SK-N-MC (cell line): ENCODE results near the gene CTXND2.
"Not testable (repeated sequence)": the region's sequence is repeated elsewhere in the genome, so short reads cannot be mapped to it uniquely, and the experiment has no call there.

Experiments
- DNase-seq: peaks from one replicate; pipeline ENCODE4 v3.0.0-alpha.2; 2011; ENCODE audit warnings: low read depth, low spot score
- H3K27ac ChIP-seq: fragments of 200-600 bp; sonication (generic); 2 replicates; pipeline ENCODE4 v1.5.1; 2016; ENCODE audit warnings: mixed run types
- H3K36me3 ChIP-seq: fragments of 200-600 bp; sonication (generic); 2 replicates; pipeline ENCODE4 v1.6.1; 2017; ENCODE audit warnings: antibody characterized with exemption, low read length, mixed read lengths; ENCODE audit not compliant: insufficient read depth
- H3K4me3 ChIP-seq: fragments of 200-600 bp; sonication (generic); 2 replicates; pipeline ENCODE4 v1.5.1; 2016
- H3K9ac ChIP-seq: fragments of 200-600 bp; sonication (generic); 2 replicates; pipeline ENCODE4 v1.8.0; 2017; ENCODE audit warnings: mixed run types, mixed read lengths; ENCODE audit not compliant: insufficient read length
- H3K9me3 ChIP-seq: fragments of 200-600 bp; sonication (generic); 2 replicates; pipeline ENCODE4 v1.6.1; 2017; ENCODE audit warnings: low read depth, mild to moderate bottlenecking, antibody characterized with exemption, low read length, moderate library complexity, mixed read lengths
- EZH2 ChIP-seq: fragments of 200-600 bp; sonication (generic); IDR thresholded peaks from one replicate; pipeline ENCODE4 v1.6.1; 2017; ENCODE audit warnings: antibody characterized with exemption
- FOXP2 ChIP-seq: optimal IDR thresholded peaks from 2 replicates; pipeline ENCODE3; 2011; ENCODE audit warnings: mild to moderate bottlenecking, moderate library complexity; ENCODE audit not compliant: insufficient read depth; ENCODE audit errors: extremely low read length, control extremely low read depth
- POLR2AphosphoS5 ChIP-seq: IDR thresholded peaks from 2 replicates; pipeline ENCODE4 v1.6.1; 2012; ENCODE audit warnings: mild to moderate bottlenecking, low read depth, low read length, borderline replicate concordance

CTXND2 gene

DNA sequence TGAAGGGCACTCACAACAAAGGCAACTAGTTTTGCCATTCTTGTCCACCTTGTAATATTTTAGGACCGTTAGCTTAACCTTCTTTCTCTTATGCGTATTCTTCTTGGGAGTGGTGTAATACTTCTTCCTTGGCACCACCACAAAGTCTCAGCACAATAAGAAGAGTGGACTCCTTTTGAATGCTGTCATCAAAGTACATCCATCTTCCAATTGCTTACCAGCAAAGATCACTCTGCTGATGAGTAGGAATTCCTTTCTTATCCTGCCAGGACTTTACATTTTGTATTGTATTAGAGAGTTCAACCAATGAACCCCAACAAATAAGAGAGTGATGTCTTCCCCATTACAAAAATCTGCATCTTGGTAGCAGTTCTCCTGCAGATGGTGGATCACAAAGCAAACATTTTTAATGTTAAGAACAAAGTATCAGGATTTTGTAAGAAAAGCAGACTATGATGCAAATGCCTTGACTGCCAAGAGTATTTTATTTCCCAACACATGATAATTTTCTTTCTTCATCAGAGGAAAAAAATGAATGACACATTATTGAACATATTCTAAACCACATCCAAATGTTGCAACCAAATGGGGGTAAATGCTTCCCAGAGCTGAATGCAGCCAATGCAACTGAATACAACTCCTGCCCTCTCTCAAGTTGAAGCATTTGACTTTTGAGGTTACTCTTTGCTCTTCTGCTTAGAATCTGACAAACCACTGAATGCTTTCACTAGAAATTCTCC lies 5.4 kb upstream of the CTXND2 start:
- no peak for DNase-seq
- no peaks in the 10 kb centered on the region for H3K9me3 ChIP-seq
- no peak overlapping the region for H3K9ac ChIP-seq
- TF ChIP-seq EZH2 = no peak
- TF ChIP-seq FOXP2 = no peak
- no peak for TF ChIP-seq POLR2AphosphoS5
- no peak overlapping the region for H3K4me3 ChIP-seq
- H3K27ac ChIP-seq = no peak overlapping the region
- H3K36me3 ChIP-seq = no peaks in the 10 kb centered on the region

DNA sequence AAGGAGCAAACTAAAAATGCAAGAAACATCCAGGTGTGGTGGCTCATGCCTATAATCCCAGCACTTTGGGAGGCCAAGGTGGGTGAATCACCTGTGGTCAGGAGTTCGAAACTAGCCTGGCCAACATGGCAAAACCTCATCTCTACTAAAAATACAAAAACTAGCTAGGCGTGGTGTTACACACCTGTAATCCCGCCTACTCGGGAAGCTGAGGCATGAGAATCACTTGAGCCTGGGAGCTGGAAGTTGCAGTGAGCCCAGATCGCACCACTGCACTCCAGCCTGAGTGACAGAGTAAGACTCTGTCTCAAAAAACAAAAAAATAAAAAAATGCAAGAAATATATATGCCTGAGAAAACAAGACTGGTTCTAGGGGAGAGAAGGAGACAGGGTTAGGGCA lies 3.8 kb upstream of the CTXND2 start:
- not testable (repeated sequence) for H3K4me3 ChIP-seq, H3K9me3 ChIP-seq, H3K36me3 ChIP-seq, H3K9ac ChIP-seq, DNase-seq, H3K27ac ChIP-seq

DNA sequence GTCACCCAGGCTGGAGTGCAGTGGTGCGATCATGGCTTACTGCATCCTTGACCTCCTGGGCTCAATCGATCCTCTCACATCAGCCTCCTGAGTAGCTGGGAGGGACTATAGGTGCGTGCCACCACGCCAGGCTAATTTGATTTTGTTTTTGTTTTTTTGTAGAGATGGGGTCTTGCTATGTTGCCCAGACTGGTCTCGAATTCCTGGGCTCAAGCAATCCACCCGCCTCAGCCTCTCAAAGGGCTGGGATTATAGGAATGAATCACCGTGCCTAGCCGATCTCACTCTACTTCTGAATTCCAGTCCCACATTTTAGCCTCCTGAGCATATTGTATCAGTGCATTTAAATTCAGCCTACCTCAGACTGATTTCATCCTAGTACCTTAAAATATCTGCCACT lies 1.8 kb downstream of the CTXND2 start:
- DNase-seq = no peak
- TF ChIP-seq FOXP2 (no peak), POLR2AphosphoS5 (no peak)
- Histone ChIP-seq H3K9me3 (no peaks in the 10 kb centered on the region), H3K9ac (no peak overlapping the region), H3K4me3 (no peak overlapping the region), H3K27ac (no peak overlapping the region), H3K36me3 (no peaks in the 10 kb centered on the region)

DNA sequence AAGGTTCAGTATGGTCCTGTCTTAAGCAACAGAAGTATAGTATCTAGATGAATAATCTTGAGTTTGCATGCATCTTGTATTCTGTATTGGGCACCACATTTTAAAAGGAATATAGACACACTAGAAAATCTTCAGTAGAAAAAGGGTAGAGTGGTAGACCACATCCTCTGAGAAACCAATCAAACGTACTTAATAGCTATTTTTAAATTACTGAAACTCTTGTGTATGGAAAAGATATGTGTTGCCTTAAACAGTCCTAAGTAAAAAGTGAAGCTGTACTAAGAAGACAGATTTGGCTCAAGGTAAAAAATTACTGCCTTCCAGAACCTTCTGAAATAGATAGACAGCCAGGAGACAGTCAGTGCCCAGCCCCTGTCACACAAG lies 3.1 kb downstream of the CTXND2 start:
- Histone ChIP-seq H3K4me3 (no peak overlapping the region), H3K9ac (no peak overlapping the region), H3K9me3 (no peaks in the 10 kb centered on the region), H3K27ac (no peak overlapping the region), H3K36me3 (no peaks in the 10 kb centered on the region)
- no peak for TF ChIP-seq FOXP2
- no peak for TF ChIP-seq POLR2AphosphoS5
- TF ChIP-seq EZH2 = no peak
- DNase-seq = no peak

DNA sequence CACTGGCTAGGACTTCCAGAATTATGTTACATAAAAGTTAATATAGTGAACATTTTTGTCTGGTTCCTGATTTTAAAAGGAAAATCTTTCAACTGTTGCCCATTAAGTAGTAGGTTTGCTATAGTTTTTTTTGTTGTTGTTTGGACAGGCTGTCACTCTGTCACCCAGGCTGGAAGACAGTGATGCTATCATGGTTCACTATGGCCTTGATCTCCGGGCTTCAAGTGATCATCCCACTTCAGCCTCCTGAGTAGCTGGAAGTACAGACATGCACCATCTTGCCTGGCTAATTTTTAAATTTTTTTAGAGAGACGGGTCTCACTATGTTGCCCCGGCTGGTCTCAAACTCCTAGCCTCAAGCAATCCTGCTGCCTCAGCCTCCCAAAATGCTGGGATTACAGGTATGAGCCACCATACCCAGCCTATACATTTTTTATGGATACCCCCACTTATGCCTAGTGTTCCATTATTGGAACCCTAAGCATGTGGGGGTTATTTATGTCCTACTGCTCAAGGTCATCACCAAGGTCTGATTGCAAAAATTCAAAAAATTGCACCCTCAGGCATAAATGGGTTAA lies 6.5 kb downstream of the CTXND2 start:
- no peaks in the 10 kb centered on the region for H3K36me3 ChIP-seq
- DNase-seq = no peak
- H3K9me3 ChIP-seq = no peaks in the 10 kb centered on the region
- no peak overlapping the region for H3K4me3 ChIP-seq
- no peak for TF ChIP-seq EZH2
- no peak for TF ChIP-seq POLR2AphosphoS5
- TF ChIP-seq FOXP2 = no peak
- no peak overlapping the region for H3K9ac ChIP-seq
- H3K27ac ChIP-seq = no peak overlapping the region

DNA sequence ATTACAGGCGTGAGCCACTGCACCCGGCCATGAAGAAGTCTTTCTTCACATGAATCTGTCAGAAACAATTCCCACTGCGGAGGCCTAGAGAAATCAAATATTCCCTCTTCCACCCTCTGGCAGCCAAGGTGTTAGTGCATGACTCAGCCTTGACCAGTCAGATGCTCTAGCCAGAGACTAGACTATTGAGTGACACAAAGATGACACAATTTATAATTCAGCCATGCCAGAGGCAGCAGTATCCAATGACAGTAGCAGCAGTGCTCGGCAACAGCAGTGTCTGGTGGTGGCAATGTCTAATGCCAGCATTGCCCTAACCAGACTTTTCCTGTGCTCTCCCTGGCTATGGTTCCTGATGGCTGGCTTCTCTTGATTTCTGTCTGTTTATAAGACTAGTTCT lies 8.7 kb downstream of the CTXND2 start:
- no peak overlapping the region for H3K27ac ChIP-seq
- TF ChIP-seq EZH2 = no peak
- TF ChIP-seq POLR2AphosphoS5 = no peak
- no peak for TF ChIP-seq FOXP2
- no peaks in the 10 kb centered on the region for H3K36me3 ChIP-seq
- no peak overlapping the region for H3K9ac ChIP-seq
- no peak for DNase-seq
- no peak overlapping the region for H3K4me3 ChIP-seq
- H3K9me3 ChIP-seq = no peaks in the 10 kb centered on the region

DNA sequence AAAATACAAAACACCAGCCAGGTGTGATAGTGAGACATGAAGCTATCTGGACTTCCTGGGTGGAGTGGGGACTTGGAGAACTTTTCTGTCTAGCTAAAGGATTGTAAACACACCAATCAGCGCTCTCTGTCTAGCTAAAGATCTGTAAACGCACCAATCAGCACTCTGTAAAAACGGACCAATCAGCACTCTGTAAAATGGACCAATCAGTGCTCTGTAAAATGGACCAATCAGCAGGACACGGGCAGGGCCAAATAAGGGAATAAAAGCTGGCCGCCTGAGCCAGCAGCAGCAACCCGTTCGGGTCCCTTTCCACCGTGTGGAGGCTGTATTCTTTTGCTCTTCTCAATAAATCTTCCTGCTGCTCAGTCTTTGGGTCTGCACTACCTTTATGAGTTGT lies 12.9 kb downstream of the CTXND2 start:
- H3K9me3 ChIP-seq, H3K9ac ChIP-seq, DNase-seq, H3K36me3 ChIP-seq, H3K27ac ChIP-seq, H3K4me3 ChIP-seq: not testable (repeated sequence)

DNA sequence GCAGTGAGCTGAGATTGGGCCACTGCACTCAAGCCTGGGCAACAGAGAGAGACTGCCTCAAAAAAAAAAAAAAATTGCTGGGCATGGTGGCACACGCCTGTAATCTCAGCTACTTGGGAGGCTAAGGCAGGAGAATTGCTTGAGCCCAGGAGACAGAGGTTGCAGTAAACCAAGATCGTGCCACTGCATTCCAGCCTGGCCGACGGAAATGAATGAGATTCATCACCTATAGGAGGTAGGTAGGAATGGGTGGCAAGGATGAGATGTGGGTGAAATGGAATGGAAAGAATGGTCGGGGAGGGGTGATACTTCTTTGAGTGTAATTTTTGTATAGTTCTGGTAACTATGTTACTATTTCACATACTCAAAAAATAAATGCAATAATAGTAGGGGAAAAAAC lies 15.4 kb downstream of the CTXND2 start:
- TF ChIP-seq POLR2AphosphoS5 (no peak), FOXP2 (no peak), EZH2 (no peak)
- Histone ChIP-seq H3K27ac (no peak overlapping the region), H3K9ac (no peak overlapping the region), H3K9me3 (no peaks in the 10 kb centered on the region), H3K36me3 (no peaks in the 10 kb centered on the region), H3K4me3 (no peak overlapping the region)
- DNase-seq = no peak

DNA sequence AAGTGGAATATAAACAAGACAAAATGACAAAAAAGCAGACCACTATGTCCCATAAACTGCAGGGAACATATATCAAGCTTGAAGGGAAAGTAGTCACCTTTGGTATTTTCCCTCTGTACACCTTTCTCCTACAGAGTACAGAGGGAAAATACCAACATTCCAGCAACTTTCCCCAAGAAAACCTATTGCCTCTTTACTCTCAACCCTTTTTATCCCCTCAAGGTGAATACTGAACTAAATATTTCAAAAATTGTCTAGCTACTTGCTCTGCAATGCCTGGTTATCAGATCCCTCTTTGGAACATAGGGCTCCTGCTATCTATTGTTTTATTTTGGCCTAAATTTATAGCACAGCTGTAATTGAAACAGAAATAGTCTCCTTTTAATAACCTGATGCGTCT lies 15.8 kb downstream of the CTXND2 start:
- Histone ChIP-seq H3K9me3 (no peaks in the 10 kb centered on the region), H3K4me3 (no peak overlapping the region), H3K36me3 (no peaks in the 10 kb centered on the region), H3K9ac (no peak overlapping the region), H3K27ac (no peak overlapping the region)
- DNase-seq = no peak
- no peak for TF ChIP-seq FOXP2
- TF ChIP-seq POLR2AphosphoS5 = no peak
- no peak for TF ChIP-seq EZH2

DNA sequence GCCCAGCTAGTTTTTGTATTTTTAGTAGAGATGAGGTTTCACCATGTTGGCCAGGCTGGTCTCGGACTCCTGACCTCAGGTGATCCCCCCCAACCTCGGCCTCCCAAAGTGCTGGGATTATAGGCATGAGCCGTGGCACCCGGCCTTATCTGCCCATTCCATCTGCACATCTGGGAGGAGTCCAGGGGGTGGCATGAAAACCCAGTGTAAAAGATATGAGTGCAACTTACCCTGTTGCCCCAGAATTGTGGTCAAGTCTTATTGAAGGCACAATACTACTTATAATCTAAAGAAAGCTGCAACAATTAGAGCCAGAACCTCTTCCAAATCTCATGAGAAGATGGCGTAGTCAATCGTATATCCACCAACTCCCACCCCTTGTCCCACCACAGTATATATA lies 18.4 kb downstream of the CTXND2 start:
- Histone ChIP-seq H3K4me3 (no peak overlapping the region), H3K9me3 (no peaks in the 10 kb centered on the region), H3K36me3 (no peaks in the 10 kb centered on the region), H3K9ac (no peak overlapping the region), H3K27ac (no peak overlapping the region)
- no peak for TF ChIP-seq FOXP2
- TF ChIP-seq EZH2 = no peak
- no peak for TF ChIP-seq POLR2AphosphoS5
- DNase-seq = no peak
